Stimulated activated CD8-positive, alpha-beta memory T cell treated with anti-CD3 and anti-CD28 coated beads, Interleukin-4, amount 100 ng/mL, for 48 hours (primary cell): ENCODE measurements around the gene DLEU7.

Source experiments
- DNase-seq: peaks from one replicate; pipeline ENCODE4 v3.0.0-alpha.2; 2020

The DLEU7 gene

DNA sequence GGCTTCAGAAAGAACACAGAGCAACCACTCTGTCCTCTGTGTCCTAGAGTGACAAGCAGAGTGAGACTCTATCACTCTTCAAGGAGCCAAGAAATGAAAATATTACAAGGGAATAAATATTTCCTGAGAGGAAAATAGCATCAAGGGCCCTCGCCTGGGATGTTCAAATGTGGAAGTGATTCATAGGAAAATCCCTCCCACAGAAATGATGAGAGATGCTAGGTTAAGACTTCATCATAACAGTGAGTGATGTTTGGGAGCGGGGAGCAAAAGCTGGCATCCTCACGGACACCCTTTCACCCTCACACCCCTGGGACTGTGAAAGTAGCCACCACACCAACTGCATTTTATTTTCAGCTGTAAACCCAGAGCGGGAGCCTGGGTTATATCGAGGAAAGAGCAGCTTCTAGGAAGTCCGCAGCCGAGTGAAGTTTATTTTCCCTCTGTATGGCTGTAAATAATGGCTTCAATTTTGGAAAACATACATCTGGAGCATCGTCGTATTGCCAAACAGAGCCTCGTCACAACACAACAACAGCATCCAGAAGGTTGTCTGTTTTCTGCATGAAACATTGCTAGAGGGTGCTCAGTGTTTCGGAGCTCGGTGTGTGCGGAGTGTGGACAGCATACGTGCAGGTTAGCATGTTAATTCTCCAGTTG lies 54.8 kb downstream of the DLEU7 start:
- no peak for DNase-seq

GRCh38 chr13:50787316-50788195 lies 55.9 kb downstream of the DLEU7 start:
- DNase-seq: no peak

- DNase-seq: no peak
Measured at GRCh38 chr13:50783717-50784290, 59.7 kb downstream of the DLEU7 start.

DNA sequence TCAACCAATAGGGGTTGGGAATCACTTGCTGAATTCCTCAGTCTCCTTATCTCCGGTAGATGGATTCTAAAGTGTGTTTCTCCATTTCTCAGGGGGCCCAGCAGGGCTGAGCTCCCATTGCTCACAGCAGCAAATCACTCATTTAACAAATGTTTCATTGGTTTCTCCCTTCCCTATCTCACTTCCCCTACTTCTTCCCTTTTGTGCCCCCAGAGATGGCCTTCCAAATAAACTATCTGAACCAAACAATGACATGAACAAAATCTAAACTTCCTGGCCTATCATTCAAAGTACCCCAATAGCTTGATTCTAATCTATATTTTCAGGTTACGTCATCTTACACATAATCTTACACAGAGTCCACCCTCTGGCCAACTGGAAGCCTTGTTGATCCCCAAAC lies 60.4 kb downstream of the DLEU7 start:
- no peak for DNase-seq

GRCh38 chr13:50780201-50781015 lies 63.1 kb downstream of the DLEU7 start:
- no peak for DNase-seq

- no peak for DNase-seq
Measured at GRCh38 chr13:50779443-50780200, 63.9 kb downstream of the DLEU7 start.
